ENCODE results near the gene CACNB3.

The CACNB3 gene

GRCh38 chr12:48788854-48789775 is 29.2 kb upstream of the CACNB3 start, which contains the start of gene ADCY6:
Gene ADCY6 (minus strand): TSS chr12:48789089. CDS start chr12:48783434, 5,655 bp downstream.
- no peak for DNase-seq (ENCODE audit: low read depth, low spot score)

- DNase-seq (ENCODE audit: low read depth, low spot score), result no peak
Measured at GRCh38 chr12:48789858-48790326, 28.4 kb upstream of the CACNB3 start.

- DNase-seq (ENCODE audit: low read depth, low spot score), result no peak
Measured at GRCh38 chr12:48793696-48794095, 24.6 kb upstream of the CACNB3 start.

- no peak for DNase-seq (ENCODE audit: low read depth, low spot score)
Measured at GRCh38 chr12:48794870-48795269, 23.4 kb upstream of the CACNB3 start.

GRCh38 chr12:48795550-48796455 is 22.5 kb upstream of the CACNB3 start:
- no peak for DNase-seq (ENCODE audit: low read depth, low spot score)

GRCh38 chr12:48796976-48797375 is 21.3 kb upstream of the CACNB3 start:
- DNase-seq (ENCODE audit: low read depth, low spot score), result no peak

- no peak for DNase-seq (ENCODE audit: low read depth, low spot score)
Measured at GRCh38 chr12:48800457-48800856, 17.8 kb upstream of the CACNB3 start.

GRCh38 chr12:48800971-48801370 is 17.3 kb upstream of the CACNB3 start:
- no peak for DNase-seq (ENCODE audit: low read depth, low spot score)

- no peak for DNase-seq (ENCODE audit: low read depth, low spot score)
Measured at GRCh38 chr12:48803675-48804074, 14.6 kb upstream of the CACNB3 start.

GRCh38 chr12:48807981-48808380 is 10.3 kb upstream of the CACNB3 start:
- no peak for DNase-seq (ENCODE audit: low read depth, low spot score)

- DNase-seq (ENCODE audit: low read depth, low spot score), result no peak
Measured at GRCh38 chr12:48810903-48811431, 7.3 kb upstream of the CACNB3 start.

- no peak for DNase-seq (ENCODE audit: low read depth, low spot score)
Measured at GRCh38 chr12:48811437-48812090, 6.7 kb upstream of the CACNB3 start.

- no peak for DNase-seq (ENCODE audit: low read depth, low spot score)
Measured at GRCh38 chr12:48812389-48812788, 5.9 kb upstream of the CACNB3 start.

- DNase-seq (ENCODE audit: low read depth, low spot score), result no peak
Measured at GRCh38 chr12:48813465-48814261, 4.6 kb upstream of the CACNB3 start.

- DNase-seq (ENCODE audit: low read depth, low spot score), result no peak
Measured at GRCh38 chr12:48814262-48815125, 3.8 kb upstream of the CACNB3 start.

GRCh38 chr12:48815126-48816110 is 2.9 kb upstream of the CACNB3 start:
- DNase-seq (ENCODE audit: low read depth, low spot score), result no peak

GRCh38 chr12:48816143-48816854 is 2.0 kb upstream of the CACNB3 start:
- DNase-seq (ENCODE audit: low read depth, low spot score), result no peak
